Measurements from ENCODE around the gene RCSD1.

Gene RCSD1

GRCh38 chr1:167746013-167746672, 116.1 kb downstream of the RCSD1 start:
- Histone ChIP-seq H3K36me3 (ENCODE audit: insufficient read depth) (no peaks in the 10 kb centered on the region), H3K4me2 (no peak overlapping the region), H2AFZ (ENCODE audit: low read depth) (no peak overlapping the region), H3K27ac (no peak overlapping the region), H3K27me3 (ENCODE audit: insufficient read depth, low read depth) (no peaks in the 10 kb centered on the region), H3K4me3 (IDR thresholded peaks at IDR 0.05; ENCODE audit: insufficient read depth, low read depth, low read length) (no peak overlapping the region), H3K4me1 (ENCODE audit: low read depth, poor library complexity, severe bottlenecking) (peaks cover 13% of the 10 kb centered on the region), H4K20me1 (ENCODE audit: insufficient read depth) (no peaks in the 10 kb centered on the region), H3K79me2 (ENCODE audit: insufficient read depth, low read depth) (no peaks in the 10 kb centered on the region), H3K9ac (no peak overlapping the region)
- no peak for TF ChIP-seq CTCF (conservative IDR thresholded peaks at IDR 0.05; ENCODE audit: low read depth, low read length)

- no peak overlapping the region for H3K9ac ChIP-seq
- H3K4me2 ChIP-seq, result no peak overlapping the region
Measured at GRCh38 chr1:167746988-167747655, 117.1 kb downstream of the RCSD1 start.

GRCh38 chr1:167747988-167748387, 118.0 kb downstream of the RCSD1 start:
- Histone ChIP-seq H3K4me2 (no peak overlapping the region), H3K9ac (no peak overlapping the region), H3K79me2 (ENCODE audit: insufficient read depth, low read depth) (no peaks in the 10 kb centered on the region), H4K20me1 (ENCODE audit: insufficient read depth) (no peaks in the 10 kb centered on the region), H3K4me1 (ENCODE audit: low read depth, poor library complexity, severe bottlenecking) (peaks cover 9% of the 10 kb centered on the region), H3K27ac (no peak overlapping the region), H3K4me3 (IDR thresholded peaks at IDR 0.05; ENCODE audit: insufficient read depth, low read depth, low read length) (no peak overlapping the region), H3K27me3 (ENCODE audit: insufficient read depth, low read depth) (no peaks in the 10 kb centered on the region), H2AFZ (ENCODE audit: low read depth) (no peak overlapping the region), H3K36me3 (ENCODE audit: insufficient read depth) (no peaks in the 10 kb centered on the region)
- no peak for TF ChIP-seq CTCF (conservative IDR thresholded peaks at IDR 0.05; ENCODE audit: low read depth, low read length)

More at GRCh38 chr1:167746988-167747655, 117.1 kb downstream of the RCSD1 start:
- peaks cover 12% of the 10 kb centered on the region for H3K4me1 ChIP-seq (ENCODE audit: low read depth, poor library complexity, severe bottlenecking)
- no peaks in the 10 kb centered on the region for H3K36me3 ChIP-seq (ENCODE audit: insufficient read depth)
- no peak overlapping the region for H2AFZ ChIP-seq (ENCODE audit: low read depth)
- H3K79me2 ChIP-seq (ENCODE audit: insufficient read depth, low read depth), result no peaks in the 10 kb centered on the region
- H3K4me3 ChIP-seq (IDR thresholded peaks at IDR 0.05; ENCODE audit: insufficient read depth, low read depth, low read length), result no peak overlapping the region
- H3K27me3 ChIP-seq (ENCODE audit: insufficient read depth, low read depth), result no peaks in the 10 kb centered on the region
- no peaks in the 10 kb centered on the region for H4K20me1 ChIP-seq (ENCODE audit: insufficient read depth)
- no peak for TF ChIP-seq CTCF (conservative IDR thresholded peaks at IDR 0.05; ENCODE audit: low read depth, low read length)
- no peak overlapping the region for H3K27ac ChIP-seq

- Histone ChIP-seq H2AFZ (ENCODE audit: low read depth) (no peak overlapping the region), H3K4me3 (IDR thresholded peaks at IDR 0.05; ENCODE audit: insufficient read depth, low read depth, low read length) (no peak overlapping the region), H3K27ac (no peak overlapping the region), H3K79me2 (ENCODE audit: insufficient read depth, low read depth) (no peaks in the 10 kb centered on the region), H3K9ac (no peak overlapping the region), H3K36me3 (ENCODE audit: insufficient read depth) (no peaks in the 10 kb centered on the region), H3K4me2 (no peak overlapping the region), H3K4me1 (ENCODE audit: low read depth, poor library complexity, severe bottlenecking) (peaks cover 8% of the 10 kb centered on the region), H4K20me1 (ENCODE audit: insufficient read depth) (no peaks in the 10 kb centered on the region), H3K27me3 (ENCODE audit: insufficient read depth, low read depth) (no peaks in the 10 kb centered on the region)
- no peak for TF ChIP-seq CTCF (conservative IDR thresholded peaks at IDR 0.05; ENCODE audit: low read depth, low read length)
Measured at GRCh38 chr1:167748906-167749305, 118.9 kb downstream of the RCSD1 start.
